ENCODE measurements around the gene LEUTX. TPM values are rescaled to one million over a fixed set of nuclear protein-coding genes. Genes with fewer than 3 reads are reported as not detected.
"Not testable (repeated sequence)": the region's sequence is repeated elsewhere in the genome, so short reads cannot be mapped to it uniquely, and the experiment has no call there.

The LEUTX gene, protein sequence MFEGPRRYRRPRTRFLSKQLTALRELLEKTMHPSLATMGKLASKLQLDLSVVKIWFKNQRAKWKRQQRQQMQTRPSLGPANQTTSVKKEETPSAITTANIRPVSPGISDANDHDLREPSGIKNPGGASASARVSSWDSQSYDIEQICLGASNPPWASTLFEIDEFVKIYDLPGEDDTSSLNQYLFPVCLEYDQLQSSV
- not detected for total RNA-seq (ENCODE audit: insufficient read depth, low replicate concordance)

DNA sequence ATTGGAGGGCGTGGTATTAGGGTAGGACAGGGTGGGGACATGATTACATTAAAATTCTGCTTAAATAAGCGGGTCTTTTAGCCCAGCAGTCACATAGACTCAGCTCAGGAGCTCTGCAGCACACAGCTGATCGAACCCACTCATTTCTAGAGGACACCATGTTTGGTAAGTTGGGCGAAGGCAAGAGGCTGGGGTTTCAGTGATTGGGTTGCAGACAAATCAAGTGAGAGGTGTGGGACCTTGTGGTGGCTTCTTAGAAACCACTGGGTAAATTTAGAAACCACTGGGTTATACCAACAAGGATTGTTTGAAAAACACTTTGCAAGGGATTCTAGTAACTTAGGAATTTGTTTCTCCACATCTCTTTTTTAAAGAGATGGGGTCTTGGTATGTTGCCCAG lies at the start of gene LEUTX:
TSS of gene LEUTX (plus strand) at position 92 of the 400 bp plus-strand sequence. CDS start at position 159, 67 bp downstream.
- no peak for DNase-seq (ENCODE audit: low spot score)

DNA sequence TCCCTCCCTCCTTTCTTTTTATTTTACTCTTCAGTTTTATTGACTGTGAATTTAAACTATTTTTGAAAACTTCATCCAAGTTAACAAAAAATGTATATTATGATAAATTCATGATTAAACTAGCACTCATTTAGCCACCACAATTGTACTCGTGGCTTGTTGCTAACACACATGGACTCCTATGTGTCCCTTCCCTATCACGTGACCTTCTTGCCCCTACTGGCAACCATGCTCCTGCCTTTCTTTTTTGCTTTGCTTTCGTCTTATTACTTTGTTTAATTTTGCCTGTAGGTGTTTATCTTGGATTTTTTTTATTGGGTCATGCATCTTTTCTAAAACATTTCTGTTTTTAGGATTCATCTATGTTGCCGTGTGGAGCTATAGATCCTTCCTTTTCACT lies 49.1 kb upstream of the LEUTX start:
- DNase-seq (ENCODE audit: low spot score), result no peak

GRCh38 chr19:39731685-39732084 lies 47.0 kb upstream of the LEUTX start:
- DNase-seq (ENCODE audit: low spot score), result no peak

DNA sequence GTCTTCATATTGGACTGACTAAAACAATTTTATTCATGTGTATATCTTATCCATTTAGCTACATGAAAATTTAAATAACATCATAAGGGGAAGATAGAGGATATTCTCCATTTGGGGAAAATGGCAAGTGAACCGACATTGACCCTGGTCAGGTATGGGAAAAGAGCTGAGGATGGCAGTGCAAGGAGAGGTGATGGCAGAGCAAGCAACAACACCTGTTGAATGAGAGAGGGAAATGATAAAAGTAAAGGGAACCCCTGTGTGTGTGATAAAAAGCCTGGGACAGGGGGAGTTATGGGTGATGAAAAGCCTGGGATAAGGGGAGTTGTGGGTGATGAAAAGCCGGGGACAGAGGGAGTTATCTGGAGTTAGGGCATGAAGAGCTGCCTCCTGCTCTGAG lies 44.8 kb upstream of the LEUTX start:
- no peak for DNase-seq (ENCODE audit: low spot score)

- no peak for DNase-seq (ENCODE audit: low spot score)
These were observed 43.0 kb upstream of the LEUTX start for GRCh38 chr19:39735688-39736087.

GRCh38 chr19:39736088-39736487 lies 42.6 kb upstream of the LEUTX start:
- no peak for DNase-seq (ENCODE audit: low spot score)

DNA sequence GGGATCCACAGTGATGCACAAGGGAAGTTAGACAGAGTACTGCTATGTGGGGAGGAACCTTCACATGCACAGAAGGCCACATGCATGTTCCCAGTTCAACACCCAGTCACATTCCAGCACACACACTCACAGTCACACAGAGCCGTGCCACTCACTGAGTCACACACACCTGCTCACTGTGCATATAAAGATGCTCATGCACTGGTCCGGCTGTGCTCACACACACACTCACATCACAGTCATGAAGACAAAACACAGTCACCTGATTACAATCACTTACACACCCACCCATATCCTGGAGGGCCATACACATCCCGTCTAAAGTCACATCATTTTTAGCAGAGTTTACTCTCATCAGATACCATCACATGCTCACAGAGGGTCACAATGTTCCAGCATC lies 41.3 kb upstream of the LEUTX start:
- no peak for DNase-seq (ENCODE audit: low spot score)

DNA sequence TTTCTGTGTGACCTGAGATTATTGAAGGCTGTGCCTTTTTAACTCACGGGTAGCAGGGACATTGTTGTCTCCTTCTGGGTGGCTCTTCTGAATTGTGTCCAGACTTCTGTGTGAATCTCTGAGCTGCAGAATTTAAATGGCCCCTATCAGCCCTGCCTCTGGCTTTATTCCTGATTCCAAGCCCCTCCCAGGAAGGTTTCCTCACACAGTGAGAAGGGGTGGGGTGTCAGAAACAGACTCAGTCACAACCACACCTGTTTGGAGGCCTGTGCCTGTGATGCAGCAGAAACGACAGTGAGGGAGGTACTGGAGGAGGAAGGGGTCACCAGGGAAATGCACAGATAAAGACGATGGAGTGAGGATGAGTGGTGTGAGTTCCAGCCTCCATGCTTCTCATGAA lies 40.8 kb upstream of the LEUTX start, which contains the start of gene CLC:
TSS of gene CLC (minus strand) at position 139 of the 400 bp plus-strand sequence. CDS start at position 62, 77 bp downstream.
- DNase-seq (ENCODE audit: low spot score), result no peak

- no peak for DNase-seq (ENCODE audit: low spot score)
These were observed 39.8 kb upstream of the LEUTX start for GRCh38 chr19:39738814-39739213.

DNA sequence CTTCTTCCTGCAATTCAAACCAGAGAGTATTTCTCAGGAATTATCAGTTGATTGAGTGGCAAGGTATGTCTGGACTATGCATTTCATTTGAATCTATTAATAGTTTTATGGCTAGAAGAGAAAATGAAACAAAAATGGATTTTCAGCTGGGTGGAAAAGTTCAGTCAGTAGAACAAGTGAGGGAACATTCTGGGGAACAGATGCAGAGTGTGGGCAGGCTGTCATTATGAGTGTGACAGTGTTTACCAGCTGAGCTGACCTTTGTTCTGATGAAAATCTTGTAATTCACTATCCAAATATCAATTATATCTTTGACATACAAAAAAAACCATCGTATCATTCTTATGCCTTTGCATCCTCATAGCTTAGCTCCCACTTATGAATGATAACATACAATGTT lies 38.3 kb upstream of the LEUTX start:
- no peak for DNase-seq (ENCODE audit: low spot score)

GRCh38 chr19:39745643-39746042 lies 33.0 kb upstream of the LEUTX start:
- DNase-seq (ENCODE audit: low spot score), result no peak

DNA sequence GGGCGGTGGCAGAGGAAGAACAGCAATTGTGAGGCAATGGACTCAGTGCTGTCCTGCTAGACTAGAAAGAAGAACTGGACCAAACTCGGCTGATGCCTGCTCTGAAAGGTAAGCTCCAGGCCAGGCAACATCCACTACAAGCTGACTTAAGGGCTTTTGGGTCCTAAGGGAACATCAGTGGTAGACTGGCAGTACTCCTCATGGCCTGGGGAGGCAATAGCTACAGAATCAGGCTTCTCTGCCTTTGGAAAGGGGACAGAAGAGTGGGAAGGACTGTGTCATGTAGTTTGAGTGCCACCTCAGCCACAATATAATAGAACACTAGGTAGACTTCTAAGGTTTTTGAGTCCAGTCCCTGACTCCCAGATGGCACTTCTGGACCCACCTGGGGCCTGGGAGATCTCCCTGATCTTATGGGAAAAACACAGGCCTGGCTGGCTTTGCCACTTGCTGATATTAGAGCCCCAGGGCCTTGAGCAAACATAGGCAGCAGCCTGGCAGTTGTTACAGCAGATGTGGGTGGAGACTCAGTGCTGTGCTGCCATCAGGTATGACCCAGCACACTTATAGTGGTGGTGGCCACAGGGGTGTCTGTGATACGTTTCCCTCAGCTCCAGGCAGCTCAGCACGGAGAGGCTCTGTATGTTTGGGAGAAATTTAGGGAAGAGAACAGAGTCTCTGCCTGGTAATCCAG lies 31.7 kb upstream of the LEUTX start:
- no peak for DNase-seq (ENCODE audit: low spot score)

GRCh38 chr19:39749981-39750380 lies 28.7 kb upstream of the LEUTX start:
- no peak for DNase-seq (ENCODE audit: low spot score)

DNA sequence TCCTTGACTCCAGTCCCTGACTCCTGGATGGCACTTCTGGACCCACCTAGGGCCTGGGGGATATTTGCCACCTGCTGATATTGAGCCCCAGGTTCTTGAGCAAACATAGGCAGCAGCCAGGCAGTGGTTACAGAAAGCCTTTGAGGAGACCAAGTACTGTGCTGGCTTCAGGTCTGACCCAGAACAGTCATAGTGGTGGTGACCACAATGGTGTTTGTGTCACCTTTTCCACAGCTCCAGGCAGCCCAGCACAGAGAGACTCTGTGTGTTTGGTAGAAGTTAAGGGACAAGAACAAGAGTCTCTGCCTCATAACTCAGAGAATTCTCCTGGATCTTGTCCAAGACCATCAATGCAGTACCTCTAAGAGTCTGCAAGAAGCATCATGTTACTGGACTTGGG lies 26.3 kb upstream of the LEUTX start:
- no peak for DNase-seq (ENCODE audit: low spot score)

DNA sequence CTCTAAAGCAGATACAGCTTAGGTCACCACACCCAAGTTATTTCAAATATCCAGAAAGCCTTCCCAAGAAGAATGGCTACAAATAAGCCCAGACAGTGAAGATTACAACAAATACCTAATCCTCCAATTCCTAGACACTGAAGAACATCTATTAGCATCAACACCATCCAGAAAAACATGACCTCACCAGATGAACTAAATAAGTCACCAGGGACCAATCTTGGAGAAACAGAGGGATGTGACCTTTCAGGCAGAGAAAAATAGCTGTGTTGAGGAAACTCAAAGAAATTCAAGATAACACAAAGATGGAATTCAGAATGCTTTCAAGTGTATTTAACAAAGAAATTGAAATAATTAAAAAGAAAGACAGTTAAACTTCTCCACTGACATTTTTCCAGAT lies 25.9 kb upstream of the LEUTX start:
- DNase-seq (ENCODE audit: low spot score), result no peak

DNA sequence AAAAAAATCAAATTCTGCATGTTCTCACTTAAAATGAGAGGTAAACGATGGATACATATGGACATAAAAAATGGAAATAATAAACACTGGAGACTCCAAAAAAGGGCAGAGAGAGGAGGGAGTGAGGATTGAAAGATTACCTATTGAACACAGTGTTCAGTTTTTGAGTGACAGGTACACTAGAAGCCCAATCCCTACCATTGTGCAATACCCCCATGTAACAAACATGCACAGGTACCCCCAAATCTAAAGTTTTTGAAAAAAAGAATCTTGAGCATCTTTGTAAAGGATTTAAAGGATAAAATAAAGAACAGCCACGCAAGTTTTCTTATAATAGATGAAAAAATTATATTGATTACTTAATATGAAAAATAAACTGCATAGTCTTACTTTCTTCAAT lies 24.1 kb upstream of the LEUTX start:
- no peak for DNase-seq (ENCODE audit: low spot score)

GRCh38 chr19:39754971-39755370 lies 23.7 kb upstream of the LEUTX start:
- DNase-seq (ENCODE audit: low spot score), result no peak

DNA sequence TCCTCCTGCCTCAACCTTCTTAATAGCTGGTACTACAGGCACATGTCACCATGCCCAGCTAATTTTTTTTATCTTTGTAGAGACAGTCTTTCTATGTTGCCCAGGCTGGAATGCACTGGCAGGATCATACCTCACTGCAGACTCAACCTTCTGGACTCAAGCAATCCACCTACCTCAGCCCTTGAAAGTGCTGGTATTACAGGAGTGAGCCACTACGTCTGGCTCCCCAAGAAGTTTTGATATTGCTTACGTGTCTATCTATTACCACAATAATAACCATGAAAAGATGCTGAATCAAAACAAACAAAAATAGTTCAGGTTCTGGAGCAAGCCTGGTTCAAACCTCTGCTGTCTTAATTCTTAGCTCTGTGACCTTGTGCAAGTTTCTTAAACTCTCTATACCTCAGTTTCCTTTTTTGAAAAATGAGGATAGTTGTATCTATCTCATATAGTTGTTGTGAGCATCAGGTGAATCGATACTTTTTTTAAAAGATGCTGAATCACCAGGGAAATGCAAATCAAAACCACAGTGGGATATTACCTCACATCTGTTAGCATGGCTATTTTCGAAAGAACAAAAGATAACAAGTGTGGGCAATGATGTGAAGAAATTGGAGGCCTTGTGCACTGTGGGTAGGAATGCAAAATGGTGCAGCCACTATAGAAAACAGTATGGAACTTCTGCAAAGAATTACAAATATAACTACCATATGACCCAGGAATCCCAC lies 19.0 kb upstream of the LEUTX start:
- no peak for DNase-seq (ENCODE audit: low spot score)

DNA sequence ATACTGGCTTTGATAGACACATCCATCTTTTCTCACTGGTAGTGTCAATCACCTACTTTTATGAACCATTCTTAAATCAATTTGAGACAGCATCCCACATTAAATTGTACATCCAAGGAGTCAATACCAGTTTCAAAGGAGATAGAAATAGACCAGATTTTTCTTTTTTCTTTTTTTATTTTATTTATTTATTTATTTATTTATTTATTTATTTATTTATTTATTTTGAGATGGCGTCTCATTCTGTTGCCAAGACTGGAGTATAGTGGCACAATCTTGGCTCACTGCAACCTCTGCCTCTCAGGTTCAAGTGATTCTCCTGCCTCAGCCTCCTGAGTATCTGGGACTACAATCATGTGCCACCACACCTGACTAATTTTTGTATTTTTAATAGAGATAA lies 16.8 kb upstream of the LEUTX start:
- not testable (repeated sequence) for DNase-seq (ENCODE audit: low spot score)

DNA sequence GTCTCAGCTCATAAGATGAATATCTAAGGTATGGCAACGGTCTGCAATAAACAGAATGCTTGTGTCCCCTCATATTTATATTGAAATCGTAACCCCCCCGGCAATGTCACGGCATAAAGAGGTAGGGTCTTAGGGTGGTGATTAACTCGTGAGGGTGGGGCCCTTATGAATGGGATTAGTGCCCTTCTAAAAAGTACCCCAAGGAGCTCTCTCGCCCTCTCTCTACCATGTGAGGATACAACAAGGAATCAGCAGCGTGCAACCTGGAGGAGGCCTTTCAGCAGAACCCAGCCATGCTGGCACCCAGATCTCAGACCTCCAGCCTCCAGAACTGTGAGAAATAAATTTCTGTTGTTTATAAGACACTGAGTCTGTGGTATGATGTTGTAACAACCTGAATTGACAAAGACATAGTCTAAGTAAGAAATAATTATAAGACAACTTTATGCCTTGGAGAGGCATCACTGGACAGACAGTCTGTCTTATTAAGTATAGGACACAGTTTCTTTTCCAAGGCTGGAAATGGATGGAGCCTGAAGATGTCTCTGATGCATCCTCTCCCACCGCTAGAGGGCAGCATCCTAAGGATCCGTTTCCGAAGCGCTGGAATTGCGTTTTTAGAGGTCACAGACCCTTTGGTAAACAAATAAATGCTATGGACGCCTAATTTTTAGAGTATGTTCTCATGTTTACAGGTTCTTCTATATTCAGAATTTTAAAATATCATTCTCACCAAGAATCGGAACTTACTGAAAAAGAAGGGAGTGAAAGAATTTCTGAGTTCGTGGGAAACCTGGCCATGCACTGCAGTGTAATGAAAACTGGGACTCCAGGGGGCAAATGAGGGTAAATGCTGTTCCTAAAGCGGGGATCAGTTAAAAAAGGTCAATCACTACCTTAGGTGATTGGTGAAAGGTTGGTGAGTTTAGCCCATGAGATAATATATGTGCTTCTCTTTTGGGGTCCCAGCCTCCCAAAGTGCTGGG lies 13.3 kb upstream of the LEUTX start:
- peak; percentile 22 for DNase-seq (ENCODE audit: low spot score)

GRCh38 chr19:39768334-39768733 lies 10.3 kb upstream of the LEUTX start:
- no peak for DNase-seq (ENCODE audit: low spot score)

DNA sequence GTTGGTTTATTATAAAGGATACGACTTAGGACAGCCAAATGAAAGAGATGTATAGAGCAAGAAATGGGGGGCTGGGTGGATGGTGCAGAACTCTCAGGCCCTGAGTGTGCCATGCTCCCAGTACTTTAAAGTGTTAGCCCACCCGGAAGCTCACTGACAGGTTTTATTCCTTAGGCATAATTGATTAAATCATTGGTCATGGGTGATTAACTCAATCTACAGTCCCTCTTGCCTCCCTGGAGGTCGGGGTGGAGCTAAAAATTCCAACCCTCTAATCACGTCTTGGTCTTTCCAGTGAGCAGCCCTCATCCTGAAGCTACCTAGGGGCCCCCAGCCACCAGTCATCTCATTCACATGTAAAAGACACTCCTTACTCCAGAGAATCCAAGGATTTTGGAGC lies 9.9 kb upstream of the LEUTX start:
- DNase-seq (ENCODE audit: low spot score), result no peak

Measured in umbilical cord (tissue), 2 donors.